ENCODE results near the gene FKBP2. TPM values are rescaled to one million over a fixed set of nuclear protein-coding genes. Genes with fewer than 3 reads are reported as not detected.
"Not testable (repeated sequence)": the region's sequence is repeated elsewhere in the genome, so short reads cannot be mapped to it uniquely, and the experiment has no call there.

FKBP2 gene
- total RNA-seq, 1 donor, result 36.6 TPM

GRCh38 chr11:64232182-64232966 lies 8.5 kb upstream of the FKBP2 start:
- no peak for DNase-seq (ENCODE audit: low read depth in 2 of 3, low spot score in 2 of 3)

- no peak for DNase-seq (ENCODE audit: low read depth in 2 of 3, low spot score in 2 of 3)
These were observed 8.0 kb upstream of the FKBP2 start for GRCh38 chr11:64232967-64233315.

GRCh38 chr11:64233913-64234586 lies 6.8 kb upstream of the FKBP2 start, which contains the start of gene VEGFB:
Gene VEGFB, plus strand, starts transcription at chr11:64234584. Its CDS starts 250 bp downstream, at chr11:64234834.
- DNase-seq (ENCODE audit: low read depth in 2 of 3, low spot score in 2 of 3), result peak in 2 of 3 donors; percentile 43 to 53

GRCh38 chr11:64234647-64235379 lies 6.1 kb upstream of the FKBP2 start:
- DNase-seq (ENCODE audit: low read depth in 2 of 3, low spot score in 2 of 3), result peak in 2 of 3 donors; percentile 55 to 63

GRCh38 chr11:64235437-64236161 lies 5.3 kb upstream of the FKBP2 start:
- no peak for DNase-seq (ENCODE audit: low read depth in 2 of 3, low spot score in 2 of 3)

GRCh38 chr11:64237484-64237951 lies 3.4 kb upstream of the FKBP2 start:
- DNase-seq (ENCODE audit: low read depth in 2 of 3, low spot score in 2 of 3), result no peak

GRCh38 chr11:64238076-64238475 lies 2.8 kb upstream of the FKBP2 start:
- no peak for DNase-seq (ENCODE audit: low read depth in 2 of 3, low spot score in 2 of 3)

GRCh38 chr11:64238999-64239398 lies 1.9 kb upstream of the FKBP2 start:
- no peak for DNase-seq (ENCODE audit: low read depth in 2 of 3, low spot score in 2 of 3)

GRCh38 chr11:64239662-64240434 lies 1.0 kb upstream of the FKBP2 start:
- DNase-seq (ENCODE audit: low read depth in 2 of 3, low spot score in 2 of 3), result peak in 2 of 3 donors; percentile 38 to 52

GRCh38 chr11:64241241-64241490 lies 271 bp downstream of the FKBP2 start:
- DNase-seq (ENCODE audit: low read depth in 2 of 3, low spot score in 2 of 3), result peak in 1 of 3 donors; percentile 97

GRCh38 chr11:64241491-64242374 lies 838 bp downstream of the FKBP2 start:
- peak in 2 of 3 donors; percentile 99 for DNase-seq (ENCODE audit: low read depth in 2 of 3, low spot score in 2 of 3)

GRCh38 chr11:64243236-64243854 lies 2.5 kb downstream of the FKBP2 start:
- no peak for DNase-seq (ENCODE audit: low read depth in 2 of 3, low spot score in 2 of 3)

- no peak for DNase-seq (ENCODE audit: low read depth in 2 of 3, low spot score in 2 of 3)
These were observed 3.2 kb downstream of the FKBP2 start for GRCh38 chr11:64244107-64244506.

GRCh38 chr11:64244966-64245365 lies 4.1 kb downstream of the FKBP2 start:
- no peak for DNase-seq (ENCODE audit: low read depth in 2 of 3, low spot score in 2 of 3)

- peak in 2 of 3 donors; percentile 62 to 70 for DNase-seq (ENCODE audit: low read depth in 2 of 3, low spot score in 2 of 3)
These were observed 4.5 kb downstream of the FKBP2 start for GRCh38 chr11:64245401-64245796.

GRCh38 chr11:64245797-64246620 lies 5.1 kb downstream of the FKBP2 start:
- peak in 2 of 3 donors; percentile 85 to 90 for DNase-seq (ENCODE audit: low read depth in 2 of 3, low spot score in 2 of 3)

- DNase-seq (ENCODE audit: low read depth in 2 of 3, low spot score in 2 of 3), result not testable (repeated sequence)
These were observed 5.7 kb downstream of the FKBP2 start for GRCh38 chr11:64246621-64246870.

Measured in hematopoietic multipotent progenitor cell (in vitro differentiated cells).